ENCODE results near the gene DNAH2. TPM values are rescaled to one million over a fixed set of nuclear protein-coding genes. Genes with fewer than 3 reads are reported as not detected.

Gene DNAH2
- total RNA-seq, 2 experiments from 2014 or later = not detected

DNA sequence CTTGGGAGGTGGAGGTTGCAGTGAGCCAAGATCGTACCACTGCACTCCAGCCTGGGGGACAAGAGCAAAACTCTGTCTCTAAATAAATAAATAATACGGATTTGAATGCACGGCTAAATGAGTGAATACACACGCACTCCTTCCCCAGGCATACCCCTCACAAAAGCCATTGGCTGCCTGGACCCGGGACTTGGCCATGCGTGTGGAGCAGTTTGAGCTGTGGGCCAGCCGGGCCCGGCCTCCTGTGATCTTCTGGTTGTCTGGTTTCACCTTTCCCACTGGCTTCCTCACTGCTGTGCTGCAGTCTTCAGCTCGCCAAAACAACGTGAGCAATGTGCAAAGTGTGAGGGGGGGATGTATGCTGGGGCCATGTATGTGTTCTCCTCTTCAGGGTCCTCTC, 114.9 kb downstream of the DNAH2 start:
- Mint-ChIP-seq H3K36me3 (ENCODE audit: low read depth) (no peaks in the 10 kb centered on the region), H3K27ac (no peak overlapping the region), H3K4me1 (ENCODE audit: low read depth) (peaks cover 17% of the 10 kb centered on the region), H3K9me3 (no peaks in the 10 kb centered on the region), H3K27me3 (no peaks in the 10 kb centered on the region), H3K4me3 (no peak overlapping the region)
- CTCF ChIA-PET = interaction anchor here (0.8 to 6.2 kb wide), 10 partner anchors 8 to 241 kb away, joined by 3 to 50 read pairs (median 8); partner anchors contain the start of gene NAA38
- POLR2A ChIA-PET = interaction anchor here (0.7 to 7.2 kb wide), 2 partner anchors 10 to 16 kb away, joined by 4 to 74 read pairs; no protein-coding TSS in a partner anchor
- ATAC-seq (no peak), DNase-seq (no peak)
- intact Hi-C loops (cut with micrococcal nuclease) = no loop called here
- TF ChIP-seq, protein P1, sequence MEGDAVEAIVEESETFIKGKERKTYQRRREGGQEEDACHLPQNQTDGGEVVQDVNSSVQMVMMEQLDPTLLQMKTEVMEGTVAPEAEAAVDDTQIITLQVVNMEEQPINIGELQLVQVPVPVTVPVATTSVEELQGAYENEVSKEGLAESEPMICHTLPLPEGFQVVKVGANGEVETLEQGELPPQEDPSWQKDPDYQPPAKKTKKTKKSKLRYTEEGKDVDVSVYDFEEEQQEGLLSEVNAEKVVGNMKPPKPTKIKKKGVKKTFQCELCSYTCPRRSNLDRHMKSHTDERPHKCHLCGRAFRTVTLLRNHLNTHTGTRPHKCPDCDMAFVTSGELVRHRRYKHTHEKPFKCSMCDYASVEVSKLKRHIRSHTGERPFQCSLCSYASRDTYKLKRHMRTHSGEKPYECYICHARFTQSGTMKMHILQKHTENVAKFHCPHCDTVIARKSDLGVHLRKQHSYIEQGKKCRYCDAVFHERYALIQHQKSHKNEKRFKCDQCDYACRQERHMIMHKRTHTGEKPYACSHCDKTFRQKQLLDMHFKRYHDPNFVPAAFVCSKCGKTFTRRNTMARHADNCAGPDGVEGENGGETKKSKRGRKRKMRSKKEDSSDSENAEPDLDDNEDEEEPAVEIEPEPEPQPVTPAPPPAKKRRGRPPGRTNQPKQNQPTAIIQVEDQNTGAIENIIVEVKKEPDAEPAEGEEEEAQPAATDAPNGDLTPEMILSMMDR (IDR thresholded peaks at IDR 0.05) = no peak

DNA sequence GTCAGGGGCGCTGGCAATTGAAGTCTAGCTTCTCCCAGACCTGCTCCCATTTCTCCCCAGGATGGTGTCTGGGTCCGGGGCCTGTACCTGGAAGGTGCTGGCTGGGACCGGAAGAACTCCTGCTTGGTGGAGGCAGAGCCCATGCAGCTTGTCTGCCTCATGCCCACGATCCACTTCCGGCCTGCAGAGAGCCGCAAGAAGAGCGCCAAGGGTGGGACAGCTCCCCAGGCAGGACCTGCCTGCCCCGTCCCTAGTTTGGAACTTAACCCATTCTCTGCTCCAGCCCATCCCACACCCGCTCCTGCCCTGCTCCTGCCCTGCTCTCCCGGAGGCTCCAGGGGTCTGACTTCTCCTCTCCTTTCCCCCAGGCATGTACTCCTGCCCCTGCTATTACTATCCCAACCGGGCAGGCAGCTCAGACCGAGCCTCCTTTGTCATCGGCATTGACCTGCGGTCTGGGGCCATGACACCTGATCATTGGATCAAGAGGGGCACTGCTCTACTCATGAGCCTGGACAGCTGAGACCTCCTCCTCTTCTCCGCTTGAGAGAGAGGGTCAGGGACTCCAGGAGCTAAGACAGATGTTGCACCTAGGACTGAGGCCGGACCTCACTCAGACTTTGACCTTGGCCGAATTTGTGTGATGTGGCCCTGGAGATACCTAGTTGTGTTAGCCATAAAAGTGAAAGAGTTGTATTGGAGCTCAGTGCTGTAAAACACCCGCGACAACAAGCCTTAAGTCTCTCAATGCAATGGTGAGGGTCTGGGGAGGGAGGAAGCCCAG, 115.7 kb downstream of the DNAH2 start:
- no peaks in the 10 kb centered on the region for H3K9me3 Mint-ChIP-seq
- H3K27me3 Mint-ChIP-seq = no peaks in the 10 kb centered on the region
- ChIA-PET POLR2A (interaction anchor here (0.5 to 7.2 kb wide), 8 partner anchors 15 to 533 kb away, joined by 3 to 74 read pairs (median 4); no protein-coding TSS in a partner anchor), CTCF (interaction anchor here (0.8 to 6.2 kb wide), 11 partner anchors 9 to 240 kb away, joined by 3 to 50 read pairs (median 7); partner anchors contain the start of gene NAA38)
- peak overlapping the region; percentile 62 for H3K27ac Mint-ChIP-seq
- intact Hi-C loops (cut with micrococcal nuclease) = no loop called here
- H3K4me3 Mint-ChIP-seq = peak overlapping the region; percentile 83
- TF ChIP-seq, protein P1 (IDR thresholded peaks at IDR 0.05) = no peak
- H3K36me3 Mint-ChIP-seq (ENCODE audit: low read depth) = no peaks in the 10 kb centered on the region
- no peak for ATAC-seq
- DNase-seq = no peak
- H3K4me1 Mint-ChIP-seq (ENCODE audit: low read depth) = peaks cover 22% of the 10 kb centered on the region

DNA sequence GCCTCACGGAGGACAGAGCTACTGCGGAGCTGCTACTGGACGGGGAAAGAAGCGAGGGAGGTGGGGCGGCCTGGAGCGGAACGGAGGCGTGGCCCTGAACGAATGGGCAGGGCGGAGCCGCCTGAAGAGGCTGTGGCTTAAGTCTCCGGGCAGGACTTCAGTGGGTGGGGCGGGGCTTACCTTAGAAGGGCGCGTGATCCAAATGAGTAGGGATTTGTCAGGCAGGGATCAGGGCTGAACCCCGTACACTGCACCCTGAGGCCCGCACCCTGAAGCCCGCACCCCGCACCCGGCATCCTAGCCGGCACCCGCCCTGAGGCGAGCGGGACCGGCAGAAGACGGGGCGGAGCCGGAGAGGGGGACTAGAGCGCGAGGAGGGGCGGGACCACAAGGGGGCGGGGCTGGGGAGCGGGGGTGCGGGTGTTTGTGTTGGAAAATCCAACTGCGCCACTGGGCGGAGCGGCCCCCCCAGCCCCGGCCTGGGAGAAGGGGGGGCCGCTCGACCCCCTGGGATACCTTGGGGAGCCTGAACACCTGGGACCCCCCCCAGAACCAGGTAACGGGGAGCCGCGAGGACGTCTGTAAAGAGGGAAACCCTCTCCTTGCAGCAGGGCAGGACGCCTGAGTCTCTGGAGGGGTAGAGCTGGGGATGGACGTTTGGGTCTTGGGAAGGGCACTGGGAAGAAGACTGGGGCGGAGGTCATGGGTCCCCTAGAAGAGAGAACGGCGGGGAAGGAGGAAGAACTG, 116.4 kb downstream of the DNAH2 start, which contains the start of gene KDM6B:
Gene KDM6B (plus strand): TSS at position 423 of the 747 bp plus-strand sequence. CDS start 11,338 bp downstream, outside the sequence.
- peak; percentile 94 for DNase-seq
- Mint-ChIP-seq H3K27ac (peak within 1 kb of the TSS; percentile 91), H3K4me1 (ENCODE audit: low read depth) (peaks cover 29% of the 10 kb centered on the region), H3K36me3 (ENCODE audit: low read depth) (no peaks in the 10 kb centered on the region), H3K27me3 (no peaks in the 10 kb centered on the region), H3K9me3 (no peaks in the 10 kb centered on the region), H3K4me3 (peak within 1 kb of the TSS; percentile 83)
- ATAC-seq = peak; percentile 67
- TF ChIP-seq, protein P1 (IDR thresholded peaks at IDR 0.05) = no peak
- ChIA-PET CTCF (interaction anchor here (1.2 to 6.2 kb wide), 15 partner anchors 9 to 163 kb away, joined by 3 to 50 read pairs (median 6); partner anchors contain the start of gene NAA38), POLR2A (interaction anchor here (0.6 to 7.2 kb wide), 13 partner anchors 9 to 397 kb away, joined by 3 to 74 read pairs (median 4); partner anchors contain the start of genes CYB5D1, NAA38, RNF227 and TP53)
- intact Hi-C loops (cut with micrococcal nuclease) = no loop called here

DNA sequence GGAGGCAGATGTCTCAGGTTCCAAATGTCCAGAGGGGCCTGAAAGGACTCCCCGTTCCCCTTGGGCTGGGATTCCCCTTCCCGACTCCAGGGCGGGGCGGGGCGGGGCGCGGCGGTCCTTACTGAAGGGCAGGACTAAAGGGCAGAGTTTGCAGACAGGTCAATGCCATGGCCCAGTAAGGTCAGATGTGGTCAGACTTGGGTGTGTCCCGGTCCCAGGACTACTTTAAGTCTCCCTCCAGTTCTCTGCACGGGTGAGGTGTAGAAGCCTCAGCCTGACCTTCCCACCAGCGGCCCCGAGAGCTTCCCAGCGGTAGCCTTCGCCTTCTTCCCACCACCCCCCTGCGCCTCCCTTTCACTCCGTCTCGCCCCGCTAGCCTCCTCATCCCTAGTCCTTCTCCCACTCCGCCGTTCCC, 117.0 kb downstream of the DNAH2 start:
- peak; percentile 2 for ATAC-seq
- H3K27ac Mint-ChIP-seq = peak overlapping the region; percentile 91
- TF ChIP-seq, protein P1 (IDR thresholded peaks at IDR 0.05) = no peak
- POLR2A ChIA-PET = interaction anchor here (1.1 to 7.2 kb wide), 9 partner anchors 9 to 260 kb away, joined by 3 to 74 read pairs (median 5); partner anchors contain the start of genes CYB5D1, NAA38, RNF227 and TP53
- H3K4me3 Mint-ChIP-seq = peak overlapping the region; percentile 83
- intact Hi-C loops (cut with micrococcal nuclease) = no loop called here
- DNase-seq = peak; percentile 68
- H3K9me3 Mint-ChIP-seq = no peaks in the 10 kb centered on the region
- H3K27me3 Mint-ChIP-seq = no peaks in the 10 kb centered on the region
- peaks cover 35% of the 10 kb centered on the region for H3K4me1 Mint-ChIP-seq (ENCODE audit: low read depth)
- CTCF ChIA-PET = interaction anchor here (0.8 to 6.2 kb wide), 18 partner anchors 8 to 156 kb away, joined by 3 to 50 read pairs (median 4); partner anchors contain the start of genes CNTROB and TRAPPC1
- H3K36me3 Mint-ChIP-seq (ENCODE audit: low read depth) = no peaks in the 10 kb centered on the region
